ENCODE data around the gene MYO9B. TPM values are rescaled to one million over a fixed set of nuclear protein-coding genes. Genes with fewer than 3 reads are reported as not detected.
A peak's percentile ranks its signal among the peaks of the same experiment; 100 is the strongest.

The MYO9B gene
- total and polyA plus RNA-seq, 2 of the 13 experiments (the other 11 are each of a cell fraction or from before 2014, with no cell fraction given): 18.0 to 18.3 TPM

- TF ChIP-seq RERE (CRISPR knock-in tag; IDR thresholded peaks at IDR 0.05; ENCODE audit: low read depth) (no peak), SKI (IDR thresholded peaks at IDR 0.05; ENCODE audit: partially characterized antibody) (peak; percentile 22), KDM1A (CRISPR knock-in tag; IDR thresholded peaks at IDR 0.05) (peak; percentile 53; the same call in 1 of the 2 replicates), ZUFSP (CRISPR knock-in tag; IDR thresholded peaks at IDR 0.05; ENCODE audit: borderline replicate concordance) (no peak), ZNF747 (CRISPR knock-in tag; IDR thresholded peaks at IDR 0.05; ENCODE audit: borderline replicate concordance) (no peak), DPF2 (CRISPR knock-in tag; IDR thresholded peaks at IDR 0.05; ENCODE audit: borderline replicate concordance, low read depth) (no peak), MEF2D (CRISPR knock-in tag; IDR thresholded peaks at IDR 0.05) (peak; percentile 94), CCAR2 (optimal IDR thresholded peaks at IDR 0.05; ENCODE audit: low read depth, low read length) (no peak), PHF21A (CRISPR knock-in tag; IDR thresholded peaks at IDR 0.05) (peak; percentile 36; the same call in 1 of the 2 replicates), ZNF350 (CRISPR knock-in tag; IDR thresholded peaks at IDR 0.05; ENCODE audit: borderline replicate concordance, low read depth) (no peak)
- TF ChIP-seq, protein P1, sequence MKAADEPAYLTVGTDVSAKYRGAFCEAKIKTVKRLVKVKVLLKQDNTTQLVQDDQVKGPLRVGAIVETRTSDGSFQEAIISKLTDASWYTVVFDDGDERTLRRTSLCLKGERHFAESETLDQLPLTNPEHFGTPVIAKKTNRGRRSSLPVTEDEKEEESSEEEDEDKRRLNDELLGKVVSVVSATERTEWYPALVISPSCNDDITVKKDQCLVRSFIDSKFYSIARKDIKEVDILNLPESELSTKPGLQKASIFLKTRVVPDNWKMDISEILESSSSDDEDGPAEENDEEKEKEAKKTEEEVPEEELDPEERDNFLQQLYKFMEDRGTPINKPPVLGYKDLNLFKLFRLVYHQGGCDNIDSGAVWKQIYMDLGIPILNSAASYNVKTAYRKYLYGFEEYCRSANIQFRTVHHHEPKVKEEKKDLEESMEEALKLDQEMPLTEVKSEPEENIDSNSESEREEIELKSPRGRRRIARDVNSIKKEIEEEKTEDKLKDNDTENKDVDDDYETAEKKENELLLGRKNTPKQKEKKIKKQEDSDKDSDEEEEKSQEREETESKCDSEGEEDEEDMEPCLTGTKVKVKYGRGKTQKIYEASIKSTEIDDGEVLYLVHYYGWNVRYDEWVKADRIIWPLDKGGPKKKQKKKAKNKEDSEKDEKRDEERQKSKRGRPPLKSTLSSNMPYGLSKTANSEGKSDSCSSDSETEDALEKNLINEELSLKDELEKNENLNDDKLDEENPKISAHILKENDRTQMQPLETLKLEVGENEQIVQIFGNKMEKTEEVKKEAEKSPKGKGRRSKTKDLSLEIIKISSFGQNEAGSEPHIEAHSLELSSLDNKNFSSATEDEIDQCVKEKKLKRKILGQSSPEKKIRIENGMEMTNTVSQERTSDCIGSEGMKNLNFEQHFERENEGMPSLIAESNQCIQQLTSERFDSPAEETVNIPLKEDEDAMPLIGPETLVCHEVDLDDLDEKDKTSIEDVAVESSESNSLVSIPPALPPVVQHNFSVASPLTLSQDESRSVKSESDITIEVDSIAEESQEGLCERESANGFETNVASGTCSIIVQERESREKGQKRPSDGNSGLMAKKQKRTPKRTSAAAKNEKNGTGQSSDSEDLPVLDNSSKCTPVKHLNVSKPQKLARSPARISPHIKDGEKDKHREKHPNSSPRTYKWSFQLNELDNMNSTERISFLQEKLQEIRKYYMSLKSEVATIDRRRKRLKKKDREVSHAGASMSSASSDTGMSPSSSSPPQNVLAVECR (CRISPR knock-in tag; IDR thresholded peaks at IDR 0.05; ENCODE audit: borderline replicate concordance): peak; percentile 17; the same call in 1 of the 2 replicates
- TF ChIP-seq, protein P2, sequence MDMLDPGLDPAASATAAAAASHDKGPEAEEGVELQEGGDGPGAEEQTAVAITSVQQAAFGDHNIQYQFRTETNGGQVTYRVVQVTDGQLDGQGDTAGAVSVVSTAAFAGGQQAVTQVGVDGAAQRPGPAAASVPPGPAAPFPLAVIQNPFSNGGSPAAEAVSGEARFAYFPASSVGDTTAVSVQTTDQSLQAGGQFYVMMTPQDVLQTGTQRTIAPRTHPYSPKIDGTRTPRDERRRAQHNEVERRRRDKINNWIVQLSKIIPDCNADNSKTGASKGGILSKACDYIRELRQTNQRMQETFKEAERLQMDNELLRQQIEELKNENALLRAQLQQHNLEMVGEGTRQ (IDR thresholded peaks at IDR 0.05; ENCODE audit: low read depth, low read length): no peak
- TF ChIP-seq, protein P2 (CRISPR knock-in tag; IDR thresholded peaks at IDR 0.05; ENCODE audit: borderline replicate concordance): 0 out of 2 replicates have a peak, but pooled peaks have one; percentile 7
Measured at GRCh38 chr19:17138937-17139598, 63.5 kb downstream of the MYO9B start (continued).
